GM18526 (cell line): ENCODE data around the gene CCDC15.

ENCODE experiments used
- POLR2A ChIP-seq: IDR thresholded peaks from 3 replicates; pipeline ENCODE4 v1.6.1; 2011; ENCODE audit not compliant: insufficient read length; ENCODE audit errors: extremely low read depth

CCDC15 gene

DNA sequence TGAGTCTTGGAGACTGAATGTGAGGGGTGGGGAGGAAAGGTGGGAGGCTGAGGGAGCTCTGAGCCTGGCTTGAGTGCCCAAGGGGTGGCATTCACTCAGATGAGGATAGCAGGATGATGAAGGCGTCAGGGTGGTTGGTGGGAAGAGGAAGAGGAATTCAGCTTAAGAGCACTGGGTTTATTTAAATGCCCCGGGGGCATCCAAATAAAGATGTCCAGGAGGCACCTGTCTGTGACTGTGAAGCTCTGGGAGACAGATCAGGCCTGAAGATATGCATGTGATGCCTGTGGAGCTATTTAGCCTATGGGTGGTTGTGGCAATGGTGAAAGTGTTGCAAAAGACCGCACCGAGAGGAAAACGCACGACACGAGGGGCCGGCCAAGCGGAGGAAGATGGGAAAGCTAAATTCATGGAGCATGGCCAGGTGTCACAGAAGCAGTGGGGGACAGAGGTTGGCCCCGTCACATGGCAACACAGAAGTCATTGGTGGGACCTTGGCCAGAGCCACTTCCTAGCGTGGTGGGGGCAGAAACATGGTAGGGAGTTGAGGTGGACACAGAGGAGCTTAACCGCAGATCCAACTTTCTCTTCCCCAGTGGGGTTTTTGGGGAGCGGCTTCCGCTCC lies 124.6 kb downstream of the CCDC15 start:
- TF ChIP-seq POLR2A = no peak

DNA sequence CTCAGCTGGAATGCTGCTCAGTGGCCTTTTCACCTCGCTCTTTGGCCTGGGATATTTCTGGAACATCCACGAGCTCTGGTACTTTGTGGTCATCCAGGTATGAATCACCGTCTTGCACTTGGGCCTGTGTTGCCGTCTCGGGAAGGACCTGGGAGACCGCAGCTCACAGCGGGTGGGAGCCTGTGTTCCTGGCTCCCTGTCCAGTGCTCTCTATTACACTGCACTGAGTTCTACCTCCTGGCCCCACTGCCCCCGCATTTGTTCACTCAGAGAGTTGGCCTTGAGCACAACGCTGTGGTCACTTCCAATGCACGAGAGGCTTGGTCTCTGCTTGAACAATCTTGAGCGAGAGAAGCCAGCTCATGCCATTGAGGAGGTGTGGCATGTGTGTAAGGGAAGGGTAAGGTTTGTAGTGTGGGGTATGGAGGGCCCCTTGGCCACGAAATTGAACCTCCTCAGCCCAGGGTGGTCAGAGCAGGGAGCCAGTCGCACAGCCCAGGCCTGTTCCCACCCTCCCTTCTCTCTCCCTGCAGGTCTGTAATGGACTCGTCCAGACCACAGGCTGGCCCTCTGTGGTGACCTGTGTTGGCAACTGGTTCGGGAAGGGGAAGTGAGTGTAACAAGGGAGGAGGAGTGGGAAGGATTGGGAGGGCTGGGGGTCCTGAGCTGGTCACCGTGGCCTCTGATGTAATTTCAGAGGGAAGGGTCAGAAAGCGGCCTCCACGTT lies 125.3 kb downstream of the CCDC15 start:
- no peak for TF ChIP-seq POLR2A

DNA sequence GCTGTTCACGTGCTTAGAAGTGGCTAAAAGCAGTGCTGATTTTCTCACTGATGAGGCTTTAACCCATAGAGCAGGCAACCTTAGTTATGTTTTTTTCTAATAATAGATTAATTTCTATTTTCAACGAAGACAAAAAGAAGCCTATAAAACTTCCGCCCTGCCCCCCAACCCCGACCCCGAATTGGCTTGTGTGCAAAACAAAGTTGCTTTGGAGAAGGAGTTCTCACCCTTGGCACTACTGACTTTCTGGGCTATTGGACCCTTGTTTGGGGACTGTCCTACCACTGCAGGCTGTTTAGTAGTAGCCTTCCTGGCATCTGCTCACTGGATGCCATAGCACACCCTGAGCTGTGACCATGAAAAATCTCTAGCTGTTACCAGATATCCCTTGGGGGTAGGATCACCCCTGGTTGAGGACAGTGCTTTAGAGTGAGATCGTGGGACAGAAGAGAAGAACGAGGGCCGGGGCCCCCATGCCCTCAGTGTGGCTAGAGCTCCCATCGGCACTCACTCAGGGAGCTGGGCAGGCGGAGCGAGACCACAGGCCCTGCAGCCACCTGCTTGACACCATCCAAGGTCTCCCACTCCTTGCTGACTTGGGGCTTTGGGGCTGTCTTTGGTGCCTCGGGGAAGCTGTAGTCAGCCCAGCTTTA lies 126.0 kb downstream of the CCDC15 start:
- TF ChIP-seq POLR2A = no peak

DNA sequence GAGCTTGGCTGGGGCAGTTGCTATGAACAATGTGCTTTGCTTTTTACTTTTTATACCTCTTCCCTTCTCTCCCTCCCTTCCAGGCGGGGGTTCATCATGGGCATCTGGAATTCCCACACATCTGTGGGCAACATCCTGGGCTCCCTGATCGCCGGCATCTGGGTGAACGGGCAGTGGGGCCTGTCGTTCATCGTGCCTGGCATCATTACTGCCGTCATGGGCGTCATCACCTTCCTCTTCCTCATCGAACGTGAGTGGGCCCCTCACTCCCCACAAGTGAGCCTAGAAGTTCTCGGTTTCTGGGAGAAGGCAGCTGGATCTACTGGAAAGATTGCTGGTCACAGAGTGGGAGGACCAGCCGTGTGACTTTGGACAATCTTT lies 126.5 kb downstream of the CCDC15 start:
- TF ChIP-seq POLR2A = no peak

DNA sequence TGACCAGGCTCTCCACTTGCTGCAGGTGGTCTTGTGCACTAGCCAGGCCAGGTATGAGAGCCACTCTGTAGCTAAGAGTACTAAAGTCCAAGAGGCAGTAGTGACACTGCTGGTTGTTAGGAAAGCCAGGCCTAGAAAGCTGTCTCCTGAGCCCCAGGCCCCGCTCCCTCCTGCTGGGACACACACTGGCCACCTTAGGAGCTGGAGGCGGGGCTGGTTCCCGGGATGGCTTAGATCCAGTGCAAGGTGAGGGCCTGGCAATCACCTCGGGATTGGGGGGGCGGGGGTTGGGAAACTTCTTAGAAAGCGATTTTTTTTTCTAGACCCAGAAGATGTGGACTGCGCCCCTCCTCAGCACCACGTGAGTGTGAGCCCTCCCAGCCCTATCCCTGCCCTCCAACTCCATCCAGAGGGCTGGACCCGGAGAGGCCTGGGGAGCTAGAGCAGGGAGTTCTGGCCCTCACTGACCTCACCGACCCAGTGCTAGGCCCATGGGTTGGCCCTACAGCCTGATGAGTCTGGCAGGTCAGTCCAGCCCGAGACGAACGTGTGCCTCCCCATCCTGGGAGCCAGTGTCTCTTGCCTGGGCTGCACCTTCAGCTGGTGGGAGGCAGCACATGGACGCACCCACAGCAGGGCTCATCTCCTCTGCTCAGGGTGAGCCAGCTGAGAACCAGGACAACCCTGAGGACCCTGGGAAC lies 127.2 kb downstream of the CCDC15 start:
- no peak for TF ChIP-seq POLR2A

DNA sequence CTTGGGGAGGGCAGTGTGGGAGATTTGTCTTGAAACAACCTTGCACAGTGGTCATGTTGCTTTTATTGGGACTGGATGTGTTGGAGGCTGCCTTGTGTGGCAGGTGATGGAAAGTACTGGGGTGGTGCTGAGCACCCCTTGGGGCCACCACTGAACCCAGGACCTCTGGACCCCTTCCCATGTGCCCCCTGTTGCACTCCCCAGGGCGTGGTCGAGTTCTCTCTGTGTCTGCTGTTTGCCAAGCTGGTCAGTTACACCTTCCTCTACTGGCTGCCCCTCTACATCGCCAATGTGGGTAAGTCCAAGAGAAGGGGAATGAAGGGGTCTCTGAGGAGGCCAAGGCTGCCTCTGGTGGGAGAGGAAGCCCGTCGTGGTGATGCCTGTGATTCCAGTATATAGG lies 128.0 kb downstream of the CCDC15 start:
- TF ChIP-seq POLR2A = no peak

DNA sequence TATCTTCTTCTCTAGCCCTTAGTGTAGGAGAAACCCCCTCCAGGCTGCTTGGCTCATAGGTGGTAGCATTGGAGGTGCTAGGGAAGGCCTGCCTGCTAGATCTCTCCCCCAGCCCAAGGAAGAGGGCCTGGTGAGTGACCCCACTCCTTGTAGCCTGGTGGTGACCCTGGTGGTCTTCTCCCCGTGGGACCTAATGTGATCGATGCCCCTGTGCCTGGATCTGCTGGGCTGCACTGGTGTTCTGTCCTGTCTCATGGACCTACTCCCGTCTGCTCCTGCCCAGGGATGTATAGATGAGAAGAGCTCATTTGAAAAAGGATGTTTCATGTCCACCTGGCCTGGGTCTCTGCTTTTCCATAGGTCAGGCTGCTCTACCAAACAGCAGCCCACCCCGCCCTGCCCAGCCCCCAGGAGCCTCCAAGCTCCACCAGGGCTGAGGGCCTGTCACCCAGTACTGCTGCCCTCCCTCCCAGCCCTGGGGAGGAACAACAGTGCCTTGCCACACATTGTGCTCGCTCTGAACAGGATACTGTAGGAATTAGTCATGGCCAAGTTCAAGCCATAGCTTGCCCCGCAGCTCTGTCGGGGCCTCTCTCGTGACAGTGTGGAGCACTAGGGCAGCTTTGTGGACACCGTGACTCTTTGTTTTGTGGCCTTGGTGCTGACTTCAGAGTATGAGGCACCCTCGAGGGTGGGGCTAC lies 128.8 kb downstream of the CCDC15 start:
- TF ChIP-seq POLR2A = no peak

DNA sequence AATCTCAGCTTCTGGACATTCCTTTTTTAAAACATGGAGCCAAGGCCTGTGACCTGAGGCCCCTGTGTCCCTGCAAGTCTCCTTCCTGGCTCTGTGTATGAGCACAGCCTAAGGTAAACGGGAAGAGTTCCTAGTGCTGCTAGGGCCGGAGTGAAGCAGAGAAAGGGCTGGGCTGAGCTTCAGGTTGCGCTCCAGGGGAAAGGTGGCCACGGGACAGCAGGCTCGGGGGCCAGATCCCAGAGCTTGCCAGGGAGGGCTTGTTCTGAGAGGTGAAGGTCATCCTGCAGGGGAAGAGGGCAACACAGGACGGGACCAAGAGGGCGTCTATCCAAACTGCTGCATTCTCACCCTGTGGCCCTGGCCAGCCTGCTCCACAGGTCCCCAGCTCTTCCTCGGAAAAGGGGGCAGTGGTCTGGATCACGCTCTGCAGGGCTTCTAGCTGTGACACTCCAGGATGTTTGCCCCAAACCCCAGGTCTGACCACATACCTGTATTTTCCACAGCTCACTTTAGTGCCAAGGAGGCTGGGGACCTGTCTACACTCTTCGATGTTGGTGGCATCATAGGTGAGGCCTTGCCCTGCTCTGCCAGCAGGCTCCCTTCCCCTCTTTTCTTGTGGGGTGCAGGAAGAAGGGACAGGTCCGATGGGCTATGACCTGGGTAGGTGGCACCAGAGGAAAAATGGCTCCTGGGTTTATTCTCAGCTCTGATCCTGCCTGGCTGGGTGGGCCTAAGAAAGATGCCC lies 129.5 kb downstream of the CCDC15 start:
- TF ChIP-seq POLR2A = no peak

DNA sequence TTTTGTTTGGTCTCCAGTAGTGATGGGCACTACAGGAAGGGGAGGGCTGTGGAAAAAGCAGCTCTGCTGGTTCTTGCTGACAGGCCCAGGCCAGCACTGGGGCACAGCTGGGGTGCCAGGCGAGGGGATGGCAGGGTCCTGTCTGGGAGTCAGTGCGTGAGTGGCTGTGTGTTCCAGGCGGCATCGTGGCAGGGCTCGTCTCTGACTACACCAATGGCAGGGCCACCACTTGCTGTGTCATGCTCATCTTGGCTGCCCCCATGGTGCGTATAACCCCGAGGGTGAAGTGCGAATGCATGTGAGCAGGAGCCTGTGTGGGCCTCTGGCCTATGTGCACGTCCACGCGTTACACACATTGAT lies 130.0 kb downstream of the CCDC15 start:
- TF ChIP-seq POLR2A = no peak

DNA sequence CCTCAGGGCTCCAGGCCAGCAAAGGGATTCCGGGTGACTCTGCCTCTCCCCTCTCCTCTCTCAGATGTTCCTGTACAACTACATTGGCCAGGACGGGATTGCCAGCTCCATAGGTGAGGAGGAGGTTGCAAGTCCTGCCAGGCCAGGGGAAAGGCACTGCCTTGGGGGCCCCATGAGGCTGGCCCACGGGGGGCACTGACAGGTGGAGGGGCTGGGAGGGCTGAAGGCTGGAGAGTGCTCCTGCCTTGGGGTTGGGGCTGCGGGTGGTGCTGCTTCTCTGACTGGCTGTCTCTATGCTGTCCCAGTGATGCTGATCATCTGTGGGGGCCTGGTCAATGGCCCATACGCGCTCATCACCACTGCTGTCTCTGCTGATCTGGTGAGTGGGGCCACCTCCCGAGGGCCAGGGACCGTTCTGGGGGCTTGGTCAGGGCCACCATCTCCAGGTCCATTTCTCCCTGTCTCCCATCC lies 130.8 kb downstream of the CCDC15 start:
- TF ChIP-seq POLR2A = no peak

DNA sequence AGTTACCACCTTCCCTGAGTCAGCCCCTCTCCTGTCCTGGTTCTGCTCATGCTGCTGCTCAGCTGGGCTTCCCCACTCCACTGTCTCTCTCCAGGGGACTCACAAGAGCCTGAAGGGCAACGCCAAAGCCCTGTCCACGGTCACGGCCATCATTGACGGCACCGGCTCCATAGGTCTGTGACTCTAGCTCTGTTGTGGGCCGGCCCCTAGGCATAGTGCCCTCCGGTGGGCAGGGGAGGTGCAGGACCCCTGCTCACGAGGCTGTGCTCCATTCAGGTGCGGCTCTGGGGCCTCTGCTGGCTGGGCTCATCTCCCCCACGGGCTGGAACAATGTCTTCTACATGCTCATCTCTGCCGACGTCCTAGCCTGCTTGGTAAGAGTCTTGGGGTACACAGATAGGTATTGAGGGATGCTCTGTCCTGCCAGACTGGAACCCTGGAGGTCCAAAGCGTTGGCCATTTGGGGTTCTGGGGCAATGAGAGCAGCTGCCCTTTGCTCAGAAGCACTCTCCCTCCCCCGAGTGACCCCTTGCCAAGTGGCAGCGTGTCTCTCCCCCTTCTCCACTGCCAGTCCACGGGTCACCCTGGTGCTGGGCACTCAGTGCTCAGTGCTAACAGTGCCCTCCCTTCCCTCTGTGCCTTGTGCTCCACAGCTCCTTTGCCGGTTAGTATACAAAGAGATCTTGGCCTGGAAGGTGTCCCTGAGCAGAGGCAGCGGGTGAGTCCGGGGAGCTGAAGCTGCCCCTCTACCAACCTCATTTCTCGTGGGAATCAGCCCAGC lies 131.5 kb downstream of the CCDC15 start:
- no peak for TF ChIP-seq POLR2A

DNA sequence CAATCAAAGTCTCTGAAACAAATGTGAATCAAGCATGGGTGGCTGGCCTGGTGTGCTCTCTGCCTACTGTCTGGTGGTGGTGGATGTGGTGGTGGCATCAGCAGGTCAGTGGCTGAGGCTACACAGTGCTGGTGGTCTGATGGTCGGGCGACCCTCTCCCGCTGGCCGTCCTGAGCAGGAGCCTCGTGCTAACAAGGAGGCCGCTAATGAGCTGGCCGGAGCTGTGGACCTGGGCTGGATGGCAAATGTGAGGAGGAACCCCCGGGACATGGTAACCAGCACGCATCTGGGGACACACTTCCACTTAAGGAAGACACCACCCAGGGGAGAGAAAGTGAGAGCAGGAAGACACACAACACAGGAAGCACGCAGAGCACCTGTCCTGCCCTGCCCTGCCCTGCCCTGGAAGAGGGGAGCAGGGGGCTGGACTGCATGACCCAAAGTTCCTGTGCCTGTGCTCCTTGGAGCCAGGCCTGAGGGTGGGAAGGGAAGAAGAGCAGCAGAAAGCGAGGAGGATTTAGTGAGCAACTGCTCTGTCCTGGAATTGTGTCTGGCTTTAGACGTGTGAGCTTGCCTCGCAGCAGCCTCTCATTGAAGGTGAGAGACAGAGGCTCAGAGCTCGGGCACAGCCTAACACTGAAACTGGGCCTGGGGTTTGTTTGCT lies 132.8 kb downstream of the CCDC15 start:
- no peak for TF ChIP-seq POLR2A

DNA sequence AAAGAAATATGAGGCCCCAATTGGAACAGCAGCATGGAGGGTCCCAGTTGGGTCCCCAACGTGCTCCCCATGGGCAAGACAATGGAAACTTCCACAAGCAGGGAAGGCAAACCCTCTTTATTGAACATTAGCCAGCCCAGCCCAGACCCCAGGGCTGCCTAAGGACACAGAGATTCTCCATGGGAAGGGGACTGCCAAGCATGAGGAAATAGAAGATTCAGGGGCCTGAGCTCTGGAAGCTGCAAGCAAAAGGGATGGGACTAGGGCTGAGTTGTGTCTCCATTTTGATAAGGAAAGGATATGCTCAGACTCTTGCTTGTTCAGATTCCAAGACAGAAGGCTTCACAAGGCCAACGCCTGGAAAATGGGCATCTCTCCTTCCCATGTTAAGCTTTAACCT lies 134.1 kb downstream of the CCDC15 start:
- TF ChIP-seq POLR2A = no peak
